HL-60 (cell line): ENCODE measurements around the gene EFNA1.
A peak's percentile ranks its signal among the peaks of the same experiment; 100 is the strongest.

Source experiments
- DNase-seq, 2 experiments: peaks; one replicate each; pipeline ENCODE4 v3.0.0-alpha.2; 2010 to 2020; ENCODE audit warnings: low read depth in 1 of 2, low spot score in 1 of 2
- H3K27ac ChIP-seq: fragments of 250-450 bp; sonication (Bioruptor Pico); replicated peaks from 2 replicates; pipeline ENCODE4 v1.5.1; 2020; ENCODE audit warnings: mild to moderate bottlenecking, moderate library complexity
- H3K27me3 ChIP-seq: fragments of 250-450 bp; sonication (Bioruptor Pico); 2 replicates; pipeline ENCODE4 v1.5.1; 2021; ENCODE audit warnings: mild to moderate bottlenecking, moderate library complexity; ENCODE audit not compliant: insufficient read depth, poor library complexity, severe bottlenecking
- H3K4me3 ChIP-seq: replicated peaks from 2 replicates; pipeline ENCODE4 v1.5.1; 2011; ENCODE audit warnings: mild to moderate bottlenecking, control low read depth, low read length; ENCODE audit not compliant: insufficient read depth
- CTCF ChIP-seq: IDR thresholded peaks from one replicate; pipeline ENCODE4 v1.5.1; 2011; ENCODE audit warnings: low read length, control low read depth, inconsistent platforms; ENCODE audit not compliant: insufficient read depth
- GABPA ChIP-seq: IDR thresholded peaks from 2 replicates; pipeline ENCODE4 v1.6.1; 2012; ENCODE audit warnings: low read depth
- POLR2AphosphoS5 ChIP-seq: IDR thresholded peaks from 2 replicates; pipeline ENCODE4 v1.6.1; 2012; ENCODE audit warnings: low read depth
- SPI1 ChIP-seq: IDR thresholded peaks from 2 replicates; pipeline ENCODE4 v1.6.1; 2012; ENCODE audit warnings: low read depth, mild to moderate bottlenecking, borderline replicate concordance
- TF ChIP-seq, protein P1 (sequence below): IDR thresholded peaks from 2 replicates; pipeline ENCODE4 v1.6.1; 2012; ENCODE audit warnings: low read depth; ENCODE audit not compliant: insufficient replicate concordance

EFNA1 gene

DNA sequence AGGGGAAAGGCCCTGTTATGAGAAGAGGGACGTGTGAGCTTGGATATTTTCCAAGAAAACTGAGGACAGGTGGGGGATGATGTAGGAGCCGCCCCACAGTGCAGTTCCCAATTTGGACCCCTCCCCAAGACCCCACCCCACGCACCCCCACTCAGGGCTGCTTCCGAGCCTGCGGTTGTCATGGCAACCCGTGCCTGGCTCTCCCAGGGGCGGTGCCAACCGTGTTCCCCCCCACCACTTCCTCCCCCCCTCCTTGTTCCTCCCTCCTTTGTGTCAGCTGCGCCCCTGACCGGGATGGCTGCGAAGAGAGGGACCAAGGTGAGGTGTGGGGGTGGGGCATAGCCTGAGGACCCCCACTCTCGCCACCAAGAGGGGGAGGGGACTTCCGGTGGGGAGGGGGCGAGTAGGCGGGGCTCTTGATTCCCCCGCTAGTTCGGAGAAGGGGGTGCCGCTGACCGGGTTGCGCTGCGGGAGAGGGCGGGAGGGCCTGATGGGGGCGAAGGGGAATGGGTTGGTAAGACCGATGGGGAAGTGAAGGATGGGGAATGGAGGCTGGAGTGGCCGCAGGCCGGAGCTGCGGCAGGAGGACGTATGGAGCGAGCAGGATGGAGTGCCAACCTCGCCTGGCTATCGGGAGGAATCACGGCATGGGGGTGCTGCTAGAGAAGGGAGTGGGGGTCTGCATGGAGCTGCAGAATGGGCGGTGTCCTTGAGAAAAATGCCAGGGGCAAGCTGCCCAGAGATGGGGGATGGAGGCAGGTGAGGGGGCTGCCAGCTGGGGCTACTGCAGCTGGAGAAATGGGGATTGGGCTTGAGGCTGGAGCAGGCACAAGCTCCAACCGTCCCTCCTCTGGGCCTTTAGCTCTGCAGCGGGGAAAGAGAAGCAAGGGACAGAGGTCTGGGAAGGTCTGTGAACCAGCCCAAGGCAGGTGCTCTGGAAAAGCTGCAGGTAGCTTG, 46.9 kb downstream of the EFNA1 start:
- H3K4me3 ChIP-seq: no peak overlapping the region; the same call in 1 of the 2 replicates
- peak; percentile 24; the same call in 1 of the 2 replicates for TF ChIP-seq SPI1
- TF ChIP-seq, protein P1, sequence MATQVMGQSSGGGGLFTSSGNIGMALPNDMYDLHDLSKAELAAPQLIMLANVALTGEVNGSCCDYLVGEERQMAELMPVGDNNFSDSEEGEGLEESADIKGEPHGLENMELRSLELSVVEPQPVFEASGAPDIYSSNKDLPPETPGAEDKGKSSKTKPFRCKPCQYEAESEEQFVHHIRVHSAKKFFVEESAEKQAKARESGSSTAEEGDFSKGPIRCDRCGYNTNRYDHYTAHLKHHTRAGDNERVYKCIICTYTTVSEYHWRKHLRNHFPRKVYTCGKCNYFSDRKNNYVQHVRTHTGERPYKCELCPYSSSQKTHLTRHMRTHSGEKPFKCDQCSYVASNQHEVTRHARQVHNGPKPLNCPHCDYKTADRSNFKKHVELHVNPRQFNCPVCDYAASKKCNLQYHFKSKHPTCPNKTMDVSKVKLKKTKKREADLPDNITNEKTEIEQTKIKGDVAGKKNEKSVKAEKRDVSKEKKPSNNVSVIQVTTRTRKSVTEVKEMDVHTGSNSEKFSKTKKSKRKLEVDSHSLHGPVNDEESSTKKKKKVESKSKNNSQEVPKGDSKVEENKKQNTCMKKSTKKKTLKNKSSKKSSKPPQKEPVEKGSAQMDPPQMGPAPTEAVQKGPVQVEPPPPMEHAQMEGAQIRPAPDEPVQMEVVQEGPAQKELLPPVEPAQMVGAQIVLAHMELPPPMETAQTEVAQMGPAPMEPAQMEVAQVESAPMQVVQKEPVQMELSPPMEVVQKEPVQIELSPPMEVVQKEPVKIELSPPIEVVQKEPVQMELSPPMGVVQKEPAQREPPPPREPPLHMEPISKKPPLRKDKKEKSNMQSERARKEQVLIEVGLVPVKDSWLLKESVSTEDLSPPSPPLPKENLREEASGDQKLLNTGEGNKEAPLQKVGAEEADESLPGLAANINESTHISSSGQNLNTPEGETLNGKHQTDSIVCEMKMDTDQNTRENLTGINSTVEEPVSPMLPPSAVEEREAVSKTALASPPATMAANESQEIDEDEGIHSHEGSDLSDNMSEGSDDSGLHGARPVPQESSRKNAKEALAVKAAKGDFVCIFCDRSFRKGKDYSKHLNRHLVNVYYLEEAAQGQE: no peak
- H3K27ac ChIP-seq: no peak overlapping the region
- no peak for DNase-seq
- no peaks in the 10 kb centered on the region for H3K27me3 ChIP-seq

GRCh38 chr1:155175281-155175926, 47.7 kb downstream of the EFNA1 start:
- DNase-seq: no peak
- Histone ChIP-seq H3K4me3 (no peak overlapping the region), H3K27ac (no peak overlapping the region)

DNA sequence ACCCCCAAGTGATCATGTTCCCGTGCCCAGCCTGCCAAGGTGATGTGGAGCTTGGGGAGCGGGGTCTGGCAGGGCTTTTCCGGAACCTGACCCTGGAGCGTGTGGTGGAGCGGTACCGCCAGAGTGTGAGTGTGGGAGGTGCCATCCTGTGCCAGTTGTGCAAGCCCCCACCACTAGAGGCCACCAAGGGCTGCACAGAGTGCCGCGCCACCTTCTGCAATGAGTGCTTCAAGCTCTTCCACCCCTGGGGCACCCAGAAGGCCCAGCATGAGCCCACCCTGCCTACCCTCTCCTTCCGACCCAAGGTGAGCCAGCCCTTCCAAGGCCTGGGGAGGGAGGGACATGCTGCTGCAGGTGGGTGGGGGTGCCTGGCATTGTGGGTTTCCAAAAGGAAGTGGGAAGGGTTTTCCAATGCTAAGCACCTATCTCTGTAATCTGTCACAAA, 48.3 kb downstream of the EFNA1 start:
- DNase-seq: peak in 1 of 2 experiments; percentile 71
- Histone ChIP-seq H3K4me3 (no peak overlapping the region), H3K27ac (no peak overlapping the region), H3K27me3 (no peaks in the 10 kb centered on the region)
- TF ChIP-seq CTCF: peak; percentile 13
- no peak for TF ChIP-seq SPI1
- TF ChIP-seq GABPA: no peak
- TF ChIP-seq, protein P1: no peak
- no peak for TF ChIP-seq POLR2AphosphoS5

More at GRCh38 chr1:155175281-155175926, 47.7 kb downstream of the EFNA1 start:
- H3K27me3 ChIP-seq: no peaks in the 10 kb centered on the region
- TF ChIP-seq, protein P1: no peak
- TF ChIP-seq SPI1: no peak
- TF ChIP-seq POLR2AphosphoS5: no peak
- no peak for TF ChIP-seq CTCF
- TF ChIP-seq GABPA: no peak
